ENCODE measurements around the gene MND1. TPM values are rescaled to one million over a fixed set of nuclear protein-coding genes. Genes with fewer than 3 reads are reported as not detected.

Gene MND1
- total and polyA plus RNA-seq, 10 donors, result 0.76 to 10.9 (median 2.3) TPM

- H3K36me3 ChIP-seq, result no peaks in the 10 kb centered on the region
- no peaks in the 10 kb centered on the region for H3K9me3 ChIP-seq
- no peak for DNase-seq
- TF ChIP-seq, protein P1, sequence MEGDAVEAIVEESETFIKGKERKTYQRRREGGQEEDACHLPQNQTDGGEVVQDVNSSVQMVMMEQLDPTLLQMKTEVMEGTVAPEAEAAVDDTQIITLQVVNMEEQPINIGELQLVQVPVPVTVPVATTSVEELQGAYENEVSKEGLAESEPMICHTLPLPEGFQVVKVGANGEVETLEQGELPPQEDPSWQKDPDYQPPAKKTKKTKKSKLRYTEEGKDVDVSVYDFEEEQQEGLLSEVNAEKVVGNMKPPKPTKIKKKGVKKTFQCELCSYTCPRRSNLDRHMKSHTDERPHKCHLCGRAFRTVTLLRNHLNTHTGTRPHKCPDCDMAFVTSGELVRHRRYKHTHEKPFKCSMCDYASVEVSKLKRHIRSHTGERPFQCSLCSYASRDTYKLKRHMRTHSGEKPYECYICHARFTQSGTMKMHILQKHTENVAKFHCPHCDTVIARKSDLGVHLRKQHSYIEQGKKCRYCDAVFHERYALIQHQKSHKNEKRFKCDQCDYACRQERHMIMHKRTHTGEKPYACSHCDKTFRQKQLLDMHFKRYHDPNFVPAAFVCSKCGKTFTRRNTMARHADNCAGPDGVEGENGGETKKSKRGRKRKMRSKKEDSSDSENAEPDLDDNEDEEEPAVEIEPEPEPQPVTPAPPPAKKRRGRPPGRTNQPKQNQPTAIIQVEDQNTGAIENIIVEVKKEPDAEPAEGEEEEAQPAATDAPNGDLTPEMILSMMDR (IDR thresholded peaks at IDR 0.05 in 8 of 11, conservative IDR thresholded peaks at IDR 0.05 in 3 of 11), result no peak
- TF ChIP-seq POLR2AphosphoS5 (IDR thresholded peaks at IDR 0.05), result no peak
- no peak for TF ChIP-seq POLR2A (IDR thresholded peaks at IDR 0.05)
- 88 to 100% (median 98%) methylated on average over 1 of the region's 1 CpG for WGBS, 5 donors
- H3K27ac ChIP-seq, result no peak overlapping the region
- intact Hi-C loops (cut with DNase I; ENCODE audit: low total_unique reads), result no loop called here
- H3K4me3 ChIP-seq, result no peak overlapping the region
- H3K4me1 ChIP-seq, result no peaks in the 10 kb centered on the region
- no peaks in the 10 kb centered on the region for H3K27me3 ChIP-seq (replicated peaks in 1 of 7)
Measured at GRCh38 chr4:153403726-153404125, 59.2 kb downstream of the MND1 start.

GRCh38 chr4:153407906-153408305 lies 63.4 kb downstream of the MND1 start:
- 95 to 100% (median 97%) methylated on average over 3 of the region's 3 CpGs for WGBS, 5 donors
- DNase-seq, result no peak
- Histone ChIP-seq H3K27ac (no peak overlapping the region), H3K4me3 (no peak overlapping the region), H3K36me3 (no peaks in the 10 kb centered on the region), H3K27me3 (replicated peaks in 1 of 7) (no peaks in the 10 kb centered on the region), H3K9me3 (no peaks in the 10 kb centered on the region), H3K4me1 (no peaks in the 10 kb centered on the region)
- intact Hi-C loops (cut with DNase I; ENCODE audit: low total_unique reads), result no loop called here
- TF ChIP-seq, protein P1 (IDR thresholded peaks at IDR 0.05 in 8 of 11, conservative IDR thresholded peaks at IDR 0.05 in 3 of 11), result no peak
- no peak for TF ChIP-seq POLR2A (IDR thresholded peaks at IDR 0.05)
- TF ChIP-seq POLR2AphosphoS5 (IDR thresholded peaks at IDR 0.05), result no peak

DNA sequence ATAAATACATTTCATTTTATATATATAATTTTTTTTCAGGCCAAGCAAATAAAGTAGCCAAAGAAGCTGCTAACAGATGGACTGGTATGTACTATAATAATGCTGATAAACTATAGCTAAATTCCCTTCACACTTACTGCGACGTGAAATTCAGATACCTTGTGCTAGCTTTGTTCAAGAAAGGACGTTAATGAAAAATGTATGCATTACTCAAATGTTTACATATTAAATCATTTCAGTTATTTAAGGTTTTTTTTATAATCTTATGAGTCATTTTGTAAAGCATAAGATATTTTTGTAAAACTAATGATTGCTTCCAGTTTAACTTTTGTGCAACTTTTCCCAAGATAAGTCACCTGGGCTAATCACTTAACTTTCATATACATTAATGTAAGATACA lies 64.4 kb downstream of the MND1 start:
- Histone ChIP-seq H3K27me3 (replicated peaks in 1 of 7) (no peaks in the 10 kb centered on the region), H3K27ac (no peak overlapping the region), H3K4me3 (no peak overlapping the region), H3K36me3 (no peaks in the 10 kb centered on the region), H3K9me3 (no peaks in the 10 kb centered on the region), H3K4me1 (no peaks in the 10 kb centered on the region)
- DNase-seq, result no peak
- intact Hi-C loops (cut with DNase I; ENCODE audit: low total_unique reads), result no loop called here
- 94 to 99% (median 96%) methylated on average over 3 of the region's 3 CpGs for WGBS, 5 donors
- TF ChIP-seq, protein P1 (IDR thresholded peaks at IDR 0.05 in 8 of 11, conservative IDR thresholded peaks at IDR 0.05 in 3 of 11), result no peak
- TF ChIP-seq POLR2AphosphoS5 (IDR thresholded peaks at IDR 0.05) (no peak), POLR2A (IDR thresholded peaks at IDR 0.05) (no peak)

GRCh38 chr4:153409412-153409811 lies 64.9 kb downstream of the MND1 start:
- no peaks in the 10 kb centered on the region for H3K36me3 ChIP-seq
- no peaks in the 10 kb centered on the region for H3K4me1 ChIP-seq
- WGBS, 5 donors, result 91 to 96% (median 92%) methylated on average over 2 of the region's 2 CpGs
- no peak for DNase-seq
- H3K27me3 ChIP-seq (replicated peaks in 1 of 7), result no peaks in the 10 kb centered on the region
- H3K27ac ChIP-seq, result no peak overlapping the region
- intact Hi-C loops (cut with DNase I; ENCODE audit: low total_unique reads), result no loop called here
- no peak overlapping the region for H3K4me3 ChIP-seq
- no peaks in the 10 kb centered on the region for H3K9me3 ChIP-seq
- TF ChIP-seq, protein P1 (IDR thresholded peaks at IDR 0.05 in 8 of 11, conservative IDR thresholded peaks at IDR 0.05 in 3 of 11), result no peak
- TF ChIP-seq POLR2AphosphoS5 (IDR thresholded peaks at IDR 0.05) (no peak), POLR2A (IDR thresholded peaks at IDR 0.05) (no peak)
